H1 (cell line): ENCODE measurements around the gene FSIP1. TPM values are rescaled to one million over a fixed set of nuclear protein-coding genes. Genes with fewer than 3 reads are reported as not detected.

ENCODE experiments used
- E2F6 ChIP-seq: IDR thresholded peaks from 2 replicates; pipeline ENCODE4 v1.6.1; 2012; ENCODE audit warnings: inconsistent platforms
- SAP30 ChIP-seq: fragments of 300-600 bp; sonication (generic); IDR thresholded peaks from 2 replicates; pipeline ENCODE4 v1.7.1; 2012; ENCODE audit warnings: low read length, moderate library complexity, mild to moderate bottlenecking, inconsistent platforms; ENCODE audit not compliant: insufficient read depth, insufficient replicate concordance
- polyA plus RNA-seq, 7 experiments: library from polyadenylated mRNA; depleted of rRNA in 3 of 7; stranded (reverse) in 5 of 7; unstranded in 2 of 7; fragments of >200 nt in 5 of 7; fragments of 200-250 nt in 2 of 7; gene quantifications; 1 replicate in 5 of 7; 2 replicates in 1 of 7; 4 replicates in 1 of 7; pipeline versions ENCODE4 v1.2.1 to v1.2.3, GENCODE V29; 2011 to 2013; ENCODE audit warnings: missing spikeins in 2 of 7, mixed read lengths in 2 of 7
- total RNA-seq: library from RNA; stranded (reverse); fragmentation: NEBNext Ultra II Directional; extraction: Animal tissue kit (Norgen Biotek cat#: 25700); gene quantifications from 2 replicates; pipeline ENCODE4 v1.2.1, GENCODE V29; 2021

The FSIP1 gene
- total and polyA plus RNA-seq, 2 of the 8 experiments (the other 6 are each of a cell fraction or from before 2014, with no cell fraction given), result 0.18 to 1.3 TPM

- TF ChIP-seq SAP30 (no peak), E2F6 (no peak)
These were observed 136.7 kb downstream of the FSIP1 start (continued) for GRCh38 chr15:39645976-39646257.
